ENCODE measurements around the gene SPTLC3. TPM values are rescaled to one million over a fixed set of nuclear protein-coding genes. Genes with fewer than 3 reads are reported as not detected.

The SPTLC3 gene
- total and polyA plus RNA-seq, 2 of the 13 experiments (the other 11 are each of a cell fraction or from before 2014, with no cell fraction given) = 20.5 to 95.6 TPM

DNA sequence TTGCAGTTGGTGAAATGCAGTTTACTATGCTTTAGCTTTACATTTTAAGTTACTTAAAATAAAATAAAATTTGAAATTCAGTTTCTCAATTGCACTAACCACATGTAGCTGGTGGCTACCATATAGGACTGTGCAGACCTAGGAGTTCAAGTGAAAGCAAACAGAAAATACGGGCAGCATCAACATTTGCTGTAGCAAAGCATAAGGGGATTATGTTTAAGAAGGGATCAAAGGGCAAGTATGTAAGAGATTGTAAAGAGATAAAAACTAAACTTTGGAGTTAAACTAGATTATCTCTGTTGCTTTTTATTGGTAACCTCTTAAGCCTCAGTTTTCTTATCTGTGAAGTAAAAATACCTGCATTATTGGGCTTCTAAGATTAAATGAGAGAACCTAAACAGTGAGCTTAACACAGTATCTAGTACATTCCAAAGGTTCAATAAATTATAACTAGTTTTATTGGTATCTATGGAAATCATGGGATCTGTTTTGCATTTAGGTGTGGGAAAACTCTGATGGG is 81.2 kb downstream of the SPTLC3 start (continued):
- TF ChIP-seq, protein P1, sequence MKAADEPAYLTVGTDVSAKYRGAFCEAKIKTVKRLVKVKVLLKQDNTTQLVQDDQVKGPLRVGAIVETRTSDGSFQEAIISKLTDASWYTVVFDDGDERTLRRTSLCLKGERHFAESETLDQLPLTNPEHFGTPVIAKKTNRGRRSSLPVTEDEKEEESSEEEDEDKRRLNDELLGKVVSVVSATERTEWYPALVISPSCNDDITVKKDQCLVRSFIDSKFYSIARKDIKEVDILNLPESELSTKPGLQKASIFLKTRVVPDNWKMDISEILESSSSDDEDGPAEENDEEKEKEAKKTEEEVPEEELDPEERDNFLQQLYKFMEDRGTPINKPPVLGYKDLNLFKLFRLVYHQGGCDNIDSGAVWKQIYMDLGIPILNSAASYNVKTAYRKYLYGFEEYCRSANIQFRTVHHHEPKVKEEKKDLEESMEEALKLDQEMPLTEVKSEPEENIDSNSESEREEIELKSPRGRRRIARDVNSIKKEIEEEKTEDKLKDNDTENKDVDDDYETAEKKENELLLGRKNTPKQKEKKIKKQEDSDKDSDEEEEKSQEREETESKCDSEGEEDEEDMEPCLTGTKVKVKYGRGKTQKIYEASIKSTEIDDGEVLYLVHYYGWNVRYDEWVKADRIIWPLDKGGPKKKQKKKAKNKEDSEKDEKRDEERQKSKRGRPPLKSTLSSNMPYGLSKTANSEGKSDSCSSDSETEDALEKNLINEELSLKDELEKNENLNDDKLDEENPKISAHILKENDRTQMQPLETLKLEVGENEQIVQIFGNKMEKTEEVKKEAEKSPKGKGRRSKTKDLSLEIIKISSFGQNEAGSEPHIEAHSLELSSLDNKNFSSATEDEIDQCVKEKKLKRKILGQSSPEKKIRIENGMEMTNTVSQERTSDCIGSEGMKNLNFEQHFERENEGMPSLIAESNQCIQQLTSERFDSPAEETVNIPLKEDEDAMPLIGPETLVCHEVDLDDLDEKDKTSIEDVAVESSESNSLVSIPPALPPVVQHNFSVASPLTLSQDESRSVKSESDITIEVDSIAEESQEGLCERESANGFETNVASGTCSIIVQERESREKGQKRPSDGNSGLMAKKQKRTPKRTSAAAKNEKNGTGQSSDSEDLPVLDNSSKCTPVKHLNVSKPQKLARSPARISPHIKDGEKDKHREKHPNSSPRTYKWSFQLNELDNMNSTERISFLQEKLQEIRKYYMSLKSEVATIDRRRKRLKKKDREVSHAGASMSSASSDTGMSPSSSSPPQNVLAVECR (CRISPR knock-in tag; IDR thresholded peaks at IDR 0.05; ENCODE audit: borderline replicate concordance) = peak; percentile 49; the same call in 1 of the 2 replicates
- TF ChIP-seq ASH2L (IDR thresholded peaks at IDR 0.05; ENCODE audit: insufficient read length, low read depth, low read length) (peak; percentile 95), ZNF143 (CRISPR knock-in tag; IDR thresholded peaks at IDR 0.05) (no peak), ZNF263 (CRISPR knock-in tag; IDR thresholded peaks at IDR 0.05) (no peak), REL (CRISPR knock-in tag; conservative IDR thresholded peaks at IDR 0.05) (no peak), NCOR1 (IDR thresholded peaks at IDR 0.05; ENCODE audit: borderline replicate concordance, low read length) (peak; percentile 98), PRMT3 (CRISPR knock-in tag; IDR thresholded peaks at IDR 0.05; ENCODE audit: borderline replicate concordance, low read depth) (no peak), ZNF614 (CRISPR knock-in tag; IDR thresholded peaks at IDR 0.05; ENCODE audit: borderline replicate concordance) (peak; percentile 94), MTA3 (CRISPR knock-in tag; IDR thresholded peaks at IDR 0.05) (no peak), POGZ (CRISPR knock-in tag; IDR thresholded peaks at IDR 0.05) (peak; percentile 93), ZNF431 (CRISPR knock-in tag; IDR thresholded peaks at IDR 0.05; ENCODE audit: borderline replicate concordance, low read depth) (no peak), ZNF430 (CRISPR knock-in tag; IDR thresholded peaks at IDR 0.05) (no peak)
- TF ChIP-seq, protein P2, sequence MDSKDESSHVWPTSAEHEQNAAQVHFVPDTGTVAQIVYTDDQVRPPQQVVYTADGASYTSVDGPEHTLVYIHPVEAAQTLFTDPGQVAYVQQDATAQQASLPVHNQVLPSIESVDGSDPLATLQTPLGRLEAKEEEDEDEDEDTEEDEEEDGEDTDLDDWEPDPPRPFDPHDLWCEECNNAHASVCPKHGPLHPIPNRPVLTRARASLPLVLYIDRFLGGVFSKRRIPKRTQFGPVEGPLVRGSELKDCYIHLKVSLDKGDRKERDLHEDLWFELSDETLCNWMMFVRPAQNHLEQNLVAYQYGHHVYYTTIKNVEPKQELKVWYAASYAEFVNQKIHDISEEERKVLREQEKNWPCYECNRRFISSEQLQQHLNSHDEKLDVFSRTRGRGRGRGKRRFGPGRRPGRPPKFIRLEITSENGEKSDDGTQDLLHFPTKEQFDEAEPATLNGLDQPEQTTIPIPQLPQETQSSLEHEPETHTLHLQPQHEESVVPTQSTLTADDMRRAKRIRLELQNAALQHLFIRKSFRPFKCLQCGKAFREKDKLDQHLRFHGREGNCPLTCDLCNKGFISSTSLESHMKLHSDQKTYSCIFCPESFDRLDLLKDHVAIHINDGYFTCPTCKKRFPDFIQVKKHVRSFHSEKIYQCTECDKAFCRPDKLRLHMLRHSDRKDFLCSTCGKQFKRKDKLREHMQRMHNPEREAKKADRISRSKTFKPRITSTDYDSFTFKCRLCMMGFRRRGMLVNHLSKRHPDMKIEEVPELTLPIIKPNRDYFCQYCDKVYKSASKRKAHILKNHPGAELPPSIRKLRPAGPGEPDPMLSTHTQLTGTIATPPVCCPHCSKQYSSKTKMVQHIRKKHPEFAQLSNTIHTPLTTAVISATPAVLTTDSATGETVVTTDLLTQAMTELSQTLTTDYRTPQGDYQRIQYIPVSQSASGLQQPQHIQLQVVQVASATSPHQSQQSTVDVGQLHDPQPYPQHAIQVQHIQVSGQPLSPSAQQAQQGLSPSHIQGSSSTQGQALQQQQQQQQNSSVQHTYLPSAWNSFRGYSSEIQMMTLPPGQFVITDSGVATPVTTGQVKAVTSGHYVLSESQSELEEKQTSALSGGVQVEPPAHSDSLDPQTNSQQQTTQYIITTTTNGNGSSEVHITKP (CRISPR knock-in tag; IDR thresholded peaks at IDR 0.05; ENCODE audit: low read depth) = no peak
- TF ChIP-seq, protein P3, sequence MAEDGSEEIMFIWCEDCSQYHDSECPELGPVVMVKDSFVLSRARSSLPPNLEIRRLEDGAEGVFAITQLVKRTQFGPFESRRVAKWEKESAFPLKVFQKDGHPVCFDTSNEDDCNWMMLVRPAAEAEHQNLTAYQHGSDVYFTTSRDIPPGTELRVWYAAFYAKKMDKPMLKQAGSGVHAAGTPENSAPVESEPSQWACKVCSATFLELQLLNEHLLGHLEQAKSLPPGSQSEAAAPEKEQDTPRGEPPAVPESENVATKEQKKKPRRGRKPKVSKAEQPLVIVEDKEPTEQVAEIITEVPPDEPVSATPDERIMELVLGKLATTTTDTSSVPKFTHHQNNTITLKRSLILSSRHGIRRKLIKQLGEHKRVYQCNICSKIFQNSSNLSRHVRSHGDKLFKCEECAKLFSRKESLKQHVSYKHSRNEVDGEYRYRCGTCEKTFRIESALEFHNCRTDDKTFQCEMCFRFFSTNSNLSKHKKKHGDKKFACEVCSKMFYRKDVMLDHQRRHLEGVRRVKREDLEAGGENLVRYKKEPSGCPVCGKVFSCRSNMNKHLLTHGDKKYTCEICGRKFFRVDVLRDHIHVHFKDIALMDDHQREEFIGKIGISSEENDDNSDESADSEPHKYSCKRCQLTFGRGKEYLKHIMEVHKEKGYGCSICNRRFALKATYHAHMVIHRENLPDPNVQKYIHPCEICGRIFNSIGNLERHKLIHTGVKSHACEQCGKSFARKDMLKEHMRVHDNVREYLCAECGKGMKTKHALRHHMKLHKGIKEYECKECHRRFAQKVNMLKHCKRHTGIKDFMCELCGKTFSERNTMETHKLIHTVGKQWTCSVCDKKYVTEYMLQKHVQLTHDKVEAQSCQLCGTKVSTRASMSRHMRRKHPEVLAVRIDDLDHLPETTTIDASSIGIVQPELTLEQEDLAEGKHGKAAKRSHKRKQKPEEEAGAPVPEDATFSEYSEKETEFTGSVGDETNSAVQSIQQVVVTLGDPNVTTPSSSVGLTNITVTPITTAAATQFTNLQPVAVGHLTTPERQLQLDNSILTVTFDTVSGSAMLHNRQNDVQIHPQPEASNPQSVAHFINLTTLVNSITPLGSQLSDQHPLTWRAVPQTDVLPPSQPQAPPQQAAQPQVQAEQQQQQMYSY (CRISPR knock-in tag; IDR thresholded peaks at IDR 0.05) = no peak; the same call in 1 of the 2 replicates
- TF ChIP-seq, protein P4, sequence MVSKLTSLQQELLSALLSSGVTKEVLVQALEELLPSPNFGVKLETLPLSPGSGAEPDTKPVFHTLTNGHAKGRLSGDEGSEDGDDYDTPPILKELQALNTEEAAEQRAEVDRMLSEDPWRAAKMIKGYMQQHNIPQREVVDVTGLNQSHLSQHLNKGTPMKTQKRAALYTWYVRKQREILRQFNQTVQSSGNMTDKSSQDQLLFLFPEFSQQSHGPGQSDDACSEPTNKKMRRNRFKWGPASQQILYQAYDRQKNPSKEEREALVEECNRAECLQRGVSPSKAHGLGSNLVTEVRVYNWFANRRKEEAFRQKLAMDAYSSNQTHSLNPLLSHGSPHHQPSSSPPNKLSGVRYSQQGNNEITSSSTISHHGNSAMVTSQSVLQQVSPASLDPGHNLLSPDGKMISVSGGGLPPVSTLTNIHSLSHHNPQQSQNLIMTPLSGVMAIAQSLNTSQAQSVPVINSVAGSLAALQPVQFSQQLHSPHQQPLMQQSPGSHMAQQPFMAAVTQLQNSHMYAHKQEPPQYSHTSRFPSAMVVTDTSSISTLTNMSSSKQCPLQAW (CRISPR knock-in tag; IDR thresholded peaks at IDR 0.05) = no peak
